GM12878 (cell line): Measurements from ENCODE around the gene MIPOL1.

ENCODE experiments used
- EZH2 ChIP-seq: IDR thresholded peaks from 2 replicates; pipeline ENCODE4 v1.6.1; 2012; ENCODE audit warnings: low read depth, mild to moderate bottlenecking, control low read depth, inconsistent platforms, low read length, borderline replicate concordance; ENCODE audit not compliant: control insufficient read depth
- ZSCAN29 ChIP-seq: fragments of 450-650 bp; IDR thresholded peaks from 2 replicates; pipeline ENCODE4 v1.6.1; 2017; ENCODE audit warnings: mild to moderate bottlenecking, moderate library complexity

DNA sequence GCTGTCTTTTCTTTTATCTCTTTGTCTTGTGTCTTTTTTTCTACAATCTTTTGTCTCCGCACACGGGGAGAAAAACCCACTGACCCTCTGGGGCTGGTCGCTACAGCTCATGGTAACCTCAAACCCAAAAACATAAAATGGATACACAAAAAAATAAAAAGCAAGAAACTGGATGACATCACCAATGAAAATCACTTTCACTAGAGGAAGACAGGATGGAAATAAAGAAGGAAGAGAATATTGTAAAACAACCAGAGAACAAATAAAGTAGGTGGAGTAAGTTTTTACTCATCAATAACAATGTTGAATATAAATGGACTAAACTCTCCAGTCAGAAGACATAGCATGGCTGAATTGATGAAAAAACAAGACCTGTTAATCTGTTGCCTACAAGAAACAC lies 17.6 kb downstream of the MIPOL1 start:
- TF ChIP-seq ZSCAN29 (no peak), EZH2 (no peak)
